ENCODE results near the gene RHOD.
A peak's percentile ranks its signal among the peaks of the same experiment; 100 is the strongest.

Gene RHOD

DNA sequence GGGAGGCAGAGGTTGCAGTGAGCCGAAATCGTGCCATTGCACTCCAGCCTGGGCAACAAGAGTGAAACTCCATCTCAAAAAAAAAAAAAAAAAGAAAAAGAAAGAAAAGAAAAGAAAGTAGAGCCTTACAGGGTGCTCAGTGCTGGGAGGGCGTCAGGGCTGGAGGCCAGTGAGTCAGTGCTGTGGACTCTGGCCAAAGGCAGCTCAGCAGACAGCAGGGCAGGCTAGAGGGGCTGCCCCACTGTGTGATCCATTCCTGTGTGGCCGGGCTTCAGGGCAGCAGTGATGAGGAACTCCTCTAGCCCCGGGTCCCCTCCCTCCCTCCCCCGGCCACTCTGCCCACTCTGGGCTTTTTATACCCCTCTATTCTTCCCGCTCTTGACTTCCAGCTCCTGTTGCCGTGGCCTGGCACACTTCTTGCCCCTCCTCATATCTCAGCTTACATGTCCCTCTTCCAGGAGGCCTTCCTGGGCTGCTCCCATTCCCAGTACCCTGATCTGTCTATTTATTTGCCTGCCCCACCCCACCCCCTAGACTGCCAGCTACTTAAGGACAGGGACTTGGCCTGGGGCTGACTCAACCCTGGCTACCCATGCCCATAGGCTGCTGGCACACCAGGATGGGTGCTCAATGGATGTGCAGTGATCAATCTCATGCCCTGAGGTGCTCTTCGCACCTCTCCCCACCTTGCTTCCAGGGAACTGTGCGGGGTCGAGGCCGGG is 23.7 kb upstream of the RHOD start:
- DNase-seq (ENCODE audit: low read depth): no peak

DNA sequence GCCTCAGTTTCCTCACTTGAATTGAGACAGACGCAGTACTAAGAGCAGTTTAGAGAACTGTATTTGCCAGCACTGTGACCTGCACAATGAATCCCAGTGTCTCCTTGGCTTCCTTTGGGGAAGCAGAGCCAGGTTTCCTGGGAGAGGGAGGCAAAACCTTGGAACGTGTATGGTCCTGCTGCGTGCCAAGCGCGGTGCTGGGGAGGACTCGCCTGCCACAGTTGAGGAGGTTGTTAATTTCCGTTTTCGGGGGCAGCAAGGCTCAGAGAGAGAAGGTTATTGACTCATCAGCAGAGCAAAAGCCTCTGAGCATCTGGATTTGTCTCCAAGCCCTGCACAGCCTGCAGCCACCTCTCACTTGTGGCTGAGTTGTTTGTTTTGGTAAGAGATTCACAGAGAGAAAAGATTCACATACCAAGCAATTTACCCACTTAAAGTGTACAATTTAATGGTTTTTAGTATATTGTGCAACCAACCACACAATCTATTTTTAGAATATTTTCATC is 22.9 kb upstream of the RHOD start:
- no peak for DNase-seq (ENCODE audit: low read depth)

DNA sequence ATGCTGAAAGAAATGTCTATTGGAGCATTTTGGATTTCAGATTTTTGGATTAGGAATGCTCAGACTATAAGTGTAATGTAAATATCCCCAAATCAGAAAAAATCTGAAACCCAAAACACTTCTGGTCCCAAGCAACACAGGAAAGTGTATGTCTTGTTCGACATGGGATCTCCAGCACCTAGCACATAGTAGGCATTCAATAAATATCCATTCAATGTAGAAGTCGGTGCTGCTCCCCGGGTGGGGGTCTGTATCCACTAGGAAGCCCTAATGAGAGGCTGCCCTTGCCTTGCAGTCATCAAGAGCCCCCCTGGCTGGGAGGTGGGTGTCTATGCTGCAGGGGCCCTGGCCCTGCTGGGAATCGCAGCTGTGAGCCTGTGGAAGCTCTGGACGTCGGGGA is 22.3 kb upstream of the RHOD start:
- DNase-seq (ENCODE audit: low read depth): no peak

DNA sequence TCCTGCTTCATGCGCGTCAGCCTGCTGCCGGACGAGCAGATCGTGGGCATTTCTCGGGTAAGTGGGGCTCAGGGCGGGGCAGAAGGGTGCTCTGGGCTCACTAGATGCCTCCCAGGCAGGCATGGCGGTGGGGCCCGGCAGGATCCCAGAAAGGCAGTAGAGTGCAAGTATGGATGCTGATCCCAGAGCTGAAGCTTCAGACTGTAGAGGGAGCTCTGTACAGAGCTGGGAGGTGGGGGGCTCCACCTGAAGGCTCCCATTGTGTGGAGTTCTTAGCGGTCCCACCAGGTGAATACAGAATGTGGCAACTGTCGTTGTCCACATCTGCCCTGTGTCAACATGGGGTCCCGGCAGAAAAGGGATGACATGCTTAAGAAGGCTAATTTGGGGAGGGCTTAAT is 16.5 kb upstream of the RHOD start:
- no peak for DNase-seq (ENCODE audit: low read depth)

DNA sequence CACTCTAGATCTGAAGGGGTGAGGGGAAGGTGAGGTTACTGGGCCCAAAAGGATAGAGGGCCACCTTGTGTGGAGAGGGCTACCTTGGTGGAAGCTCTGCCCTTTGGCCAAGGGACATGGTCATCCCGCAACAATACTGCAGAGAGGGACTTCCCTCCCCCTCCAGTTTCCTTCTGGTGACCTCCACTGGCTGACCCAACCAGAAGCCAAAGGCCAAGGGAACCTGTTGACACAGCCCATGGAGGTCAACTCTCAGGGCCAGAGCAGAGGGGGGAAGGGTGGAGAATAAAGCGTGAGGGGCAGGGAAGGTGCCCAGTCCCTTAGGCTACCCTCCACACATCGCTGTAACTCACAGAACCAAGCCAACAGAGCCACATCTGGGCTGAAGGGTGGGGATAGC is 15.0 kb upstream of the RHOD start:
- no peak for DNase-seq (ENCODE audit: low read depth)

DNA sequence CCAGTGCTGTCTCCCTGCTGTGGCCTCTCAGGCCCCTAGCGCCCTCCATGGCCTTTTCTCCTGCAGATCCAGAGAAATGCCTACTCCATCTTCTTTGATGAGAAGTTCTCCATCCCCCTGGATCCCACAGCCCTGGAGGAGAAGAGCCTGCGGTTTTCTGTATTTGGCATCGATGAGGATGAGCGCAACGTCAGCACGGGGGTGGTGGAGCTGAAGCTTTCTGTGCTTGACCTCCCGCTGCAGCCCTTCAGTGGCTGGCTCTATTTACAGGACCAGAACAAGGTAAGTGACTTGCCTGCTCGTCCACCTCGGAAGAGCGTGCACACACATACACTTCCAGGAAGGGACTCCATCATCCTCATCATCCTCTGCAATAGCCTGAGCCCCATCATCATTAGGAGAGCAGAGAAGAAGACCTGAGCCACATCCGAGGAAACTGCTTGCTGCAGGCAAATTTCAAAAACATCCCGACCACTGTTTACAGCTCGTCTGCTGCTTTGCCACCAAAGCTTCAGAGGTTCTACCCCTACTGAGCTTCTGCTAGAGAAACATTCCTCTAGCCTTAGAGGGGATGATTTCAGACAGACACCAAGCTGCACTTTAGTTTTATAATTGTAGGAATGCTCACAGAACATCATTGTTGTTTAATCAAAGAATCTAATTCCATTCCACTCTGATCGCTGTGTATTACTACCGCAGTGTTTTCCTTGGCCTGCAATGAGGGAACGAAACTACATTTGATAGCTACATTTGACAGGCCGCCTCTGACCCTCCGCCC is 12.9 kb upstream of the RHOD start:
- no peak for DNase-seq (ENCODE audit: low read depth)

DNA sequence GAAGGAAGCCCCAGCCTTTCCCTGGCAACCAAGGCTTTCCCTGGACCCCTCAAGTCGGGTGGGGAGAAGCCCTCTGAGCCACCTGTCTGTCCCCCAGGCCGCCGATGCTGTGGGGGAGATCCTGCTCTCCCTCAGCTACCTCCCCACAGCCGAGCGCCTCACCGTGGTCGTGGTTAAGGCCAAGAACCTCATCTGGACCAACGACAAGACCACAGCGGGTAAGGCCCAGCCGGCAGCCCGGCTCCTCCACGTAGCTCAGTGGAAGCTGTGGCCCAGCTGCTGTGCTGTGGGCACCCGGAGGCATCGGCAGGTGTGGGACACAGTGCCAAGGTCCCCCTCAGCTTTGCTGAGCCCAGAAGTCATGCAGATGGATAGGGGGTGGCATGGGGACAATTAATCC is 12.2 kb upstream of the RHOD start:
- DNase-seq (ENCODE audit: low read depth): no peak

DNA sequence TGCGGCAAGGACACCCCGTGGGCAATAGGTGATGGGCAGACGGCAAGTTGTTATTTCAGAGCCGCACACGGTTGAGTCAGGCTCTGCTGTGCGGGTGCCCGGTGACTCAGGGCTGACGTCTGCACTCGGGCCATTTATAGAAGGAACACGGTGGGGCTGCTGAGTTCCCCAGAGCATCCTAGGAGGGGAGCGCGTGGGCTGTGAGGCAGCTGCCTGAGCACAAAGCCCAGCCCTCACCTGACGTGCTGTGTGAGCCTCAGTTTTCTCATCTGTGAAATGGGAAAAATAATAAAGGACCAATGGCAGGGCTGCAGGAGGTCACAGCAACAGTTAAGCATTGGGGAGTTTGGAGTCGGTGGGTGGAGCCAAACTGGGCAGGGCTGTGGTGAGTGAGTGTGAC is 11.3 kb upstream of the RHOD start:
- no peak for DNase-seq (ENCODE audit: low read depth)

DNA sequence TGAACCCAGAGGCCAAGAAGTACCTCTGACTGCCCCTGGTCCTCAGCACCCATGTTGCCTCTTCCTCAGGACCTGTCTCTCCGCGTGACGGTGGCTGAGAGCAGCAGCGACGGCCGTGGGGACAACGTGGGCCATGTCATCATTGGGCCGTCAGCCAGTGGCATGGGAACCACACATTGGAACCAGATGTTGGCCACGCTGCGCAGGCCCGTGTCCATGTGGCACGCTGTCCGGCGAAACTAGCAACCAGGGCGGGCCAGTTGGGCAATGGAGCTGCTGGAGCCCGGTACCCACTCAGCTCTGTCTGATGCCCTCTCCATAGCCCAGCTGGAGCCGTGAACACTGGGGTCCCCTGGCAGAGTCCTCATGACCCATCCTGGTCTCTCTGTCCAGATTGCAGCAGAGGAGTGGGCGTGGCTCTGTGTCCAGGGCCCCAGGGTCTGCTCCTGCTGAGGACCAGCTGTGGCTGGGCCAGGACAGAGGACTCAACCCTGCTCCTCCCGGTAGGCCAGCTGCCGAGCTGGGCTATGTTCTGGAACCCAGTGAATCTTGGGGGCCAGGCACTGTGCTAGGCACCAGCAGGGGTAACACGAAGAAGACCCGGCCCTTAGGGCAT is 8.0 kb upstream of the RHOD start:
- no peak for DNase-seq (ENCODE audit: low read depth)

DNA sequence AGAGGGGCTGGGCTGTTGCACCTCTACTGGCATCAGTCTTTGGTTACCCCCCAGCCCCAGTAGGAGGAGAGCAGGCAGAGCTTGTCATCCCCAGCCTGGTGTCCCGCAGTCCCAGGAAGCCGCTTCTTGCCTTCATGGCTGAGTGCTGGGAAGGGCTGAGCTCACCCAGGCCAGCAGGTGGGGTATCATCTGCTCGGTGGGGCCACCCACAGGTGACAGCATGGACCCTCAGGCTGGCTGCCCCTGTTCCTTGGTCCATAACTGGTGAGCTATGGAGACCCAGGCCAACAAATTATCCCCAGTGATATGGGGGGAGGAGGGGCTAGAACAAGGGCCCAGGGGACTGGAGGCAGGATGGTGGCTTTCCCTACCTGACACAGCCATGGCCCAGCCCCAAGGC is 6.5 kb upstream of the RHOD start:
- no peak for DNase-seq (ENCODE audit: low read depth)

DNA sequence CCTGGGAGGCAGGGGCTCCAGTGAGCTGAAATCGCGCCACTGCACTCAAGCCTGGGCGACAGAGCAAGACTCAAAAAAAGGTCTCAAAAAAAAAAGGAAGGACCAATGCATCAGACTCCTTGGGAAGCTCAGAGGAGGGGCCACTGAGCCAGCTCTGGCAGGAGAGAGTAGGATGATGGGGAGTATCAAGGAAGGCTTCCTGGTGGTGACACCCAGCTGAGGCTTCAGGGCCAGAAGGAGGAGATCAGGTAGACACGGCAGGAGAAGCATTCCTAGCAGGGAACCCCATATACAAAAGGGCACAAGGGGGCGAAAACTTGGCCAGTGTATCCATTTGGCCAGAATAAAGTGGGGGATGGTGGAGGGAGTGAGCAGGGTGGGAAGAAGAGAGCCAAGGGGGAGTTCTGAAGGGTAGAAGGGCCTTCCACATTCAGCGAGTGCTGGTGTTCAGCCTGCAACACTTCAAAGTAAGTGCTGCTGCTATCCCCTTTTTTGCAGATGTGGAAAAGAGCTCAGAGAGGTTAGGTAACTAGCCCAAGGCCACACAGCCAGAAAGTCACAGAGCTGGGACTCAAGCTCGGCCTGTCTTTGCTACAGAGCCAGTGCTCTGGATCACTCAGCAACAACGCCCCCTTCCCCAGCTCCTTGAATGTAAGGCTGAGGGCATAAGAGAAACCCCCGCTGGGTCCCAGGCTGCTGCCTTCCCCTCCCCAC is 5.3 kb upstream of the RHOD start:
- DNase-seq (ENCODE audit: low read depth): no peak

DNA sequence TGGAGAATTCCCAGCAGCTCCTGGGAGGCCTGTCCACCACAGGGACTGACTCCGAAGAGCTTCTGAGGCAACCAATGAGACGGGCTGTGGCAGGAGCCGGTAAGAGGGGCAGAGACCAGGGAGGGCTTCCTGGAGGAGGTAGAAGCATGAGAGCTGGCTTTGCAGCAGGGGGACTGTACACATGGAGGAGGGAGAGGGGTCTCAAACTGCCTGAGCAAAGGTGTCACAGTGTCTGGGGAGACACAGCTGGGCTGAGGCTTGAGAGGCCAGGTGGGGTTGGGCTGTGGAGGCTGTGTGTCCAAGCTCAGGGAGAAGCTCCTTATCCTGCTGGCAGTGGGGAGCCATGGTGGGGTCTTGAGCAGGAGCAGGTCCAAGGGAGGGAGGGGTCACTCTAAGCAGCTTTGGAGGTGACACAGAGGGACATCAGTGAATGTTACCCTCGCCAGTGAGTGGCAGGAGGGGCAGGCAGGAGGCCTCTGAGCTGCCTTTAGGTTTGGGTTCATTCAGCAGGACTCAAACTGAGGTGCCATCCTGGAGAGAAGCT is 4.6 kb upstream of the RHOD start:
- no peak for DNase-seq (ENCODE audit: low read depth)

DNA sequence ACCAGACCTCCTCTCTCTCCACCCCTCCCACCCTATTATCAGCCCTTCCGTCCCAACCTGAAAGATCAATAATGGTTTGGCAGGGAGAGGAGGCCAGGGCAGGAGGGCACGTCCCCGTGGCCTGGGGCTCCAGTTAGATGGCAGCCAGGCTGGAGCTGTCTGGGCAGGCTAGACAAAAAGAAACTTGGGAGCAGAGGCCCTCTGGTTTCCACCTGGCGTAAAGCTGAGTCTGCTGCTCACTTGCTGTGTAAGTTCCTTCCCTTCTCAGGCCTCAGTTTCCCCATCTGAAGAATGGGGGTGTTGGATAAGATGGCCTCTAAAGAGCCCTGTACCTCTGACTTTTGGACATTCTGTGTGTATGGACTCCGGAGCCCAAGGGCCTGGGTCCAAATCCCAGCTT is 3.8 kb upstream of the RHOD start:
- no peak for DNase-seq (ENCODE audit: low read depth)

DNA sequence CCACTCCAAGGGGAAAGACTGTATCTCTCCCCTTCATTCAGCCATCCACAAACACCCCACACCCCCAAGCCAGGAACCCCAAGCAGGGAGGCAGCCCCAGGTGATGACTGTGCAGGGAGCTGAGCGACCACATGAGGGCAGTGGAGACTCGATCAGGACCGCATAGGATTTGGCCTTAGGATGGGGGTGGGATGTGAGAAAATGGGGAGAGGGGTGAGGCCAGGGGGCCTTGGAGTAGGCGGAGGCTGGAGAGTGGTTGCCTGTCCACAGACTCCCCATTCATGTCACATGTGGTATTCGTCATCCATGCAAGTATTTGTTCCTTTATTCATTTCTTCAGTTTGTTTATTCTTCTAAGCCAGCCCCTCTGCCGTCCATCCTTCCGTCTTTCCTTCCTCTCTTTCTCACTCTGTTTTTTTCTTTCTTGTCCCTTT is 2.7 kb upstream of the RHOD start:
- peak; percentile 13 for DNase-seq (ENCODE audit: low read depth)

DNA sequence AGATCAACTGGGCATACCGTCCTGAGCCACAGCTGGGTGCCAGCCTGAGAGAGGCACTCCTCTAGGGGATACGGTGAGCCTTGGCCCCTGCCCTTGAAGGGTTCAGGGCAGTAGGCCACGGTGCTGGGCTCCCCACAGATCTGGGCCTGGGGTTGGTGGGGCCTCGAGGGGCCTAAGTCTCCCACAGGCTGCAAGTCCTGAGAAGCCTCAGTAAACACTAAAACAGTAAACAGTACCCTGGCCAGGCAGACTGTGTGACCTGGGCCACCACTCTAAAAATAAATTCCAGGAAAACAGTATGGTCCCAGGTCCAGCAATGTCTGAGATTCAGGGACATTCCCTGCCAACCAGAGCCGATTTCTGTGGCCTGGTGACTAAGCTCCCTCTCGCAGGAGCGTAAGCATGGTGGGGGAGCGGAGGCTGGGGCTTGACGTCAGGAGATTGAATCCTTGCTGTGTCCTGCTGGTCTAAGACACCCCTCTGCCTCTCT is 2.3 kb upstream of the RHOD start:
- no peak for DNase-seq (ENCODE audit: low read depth)

DNA sequence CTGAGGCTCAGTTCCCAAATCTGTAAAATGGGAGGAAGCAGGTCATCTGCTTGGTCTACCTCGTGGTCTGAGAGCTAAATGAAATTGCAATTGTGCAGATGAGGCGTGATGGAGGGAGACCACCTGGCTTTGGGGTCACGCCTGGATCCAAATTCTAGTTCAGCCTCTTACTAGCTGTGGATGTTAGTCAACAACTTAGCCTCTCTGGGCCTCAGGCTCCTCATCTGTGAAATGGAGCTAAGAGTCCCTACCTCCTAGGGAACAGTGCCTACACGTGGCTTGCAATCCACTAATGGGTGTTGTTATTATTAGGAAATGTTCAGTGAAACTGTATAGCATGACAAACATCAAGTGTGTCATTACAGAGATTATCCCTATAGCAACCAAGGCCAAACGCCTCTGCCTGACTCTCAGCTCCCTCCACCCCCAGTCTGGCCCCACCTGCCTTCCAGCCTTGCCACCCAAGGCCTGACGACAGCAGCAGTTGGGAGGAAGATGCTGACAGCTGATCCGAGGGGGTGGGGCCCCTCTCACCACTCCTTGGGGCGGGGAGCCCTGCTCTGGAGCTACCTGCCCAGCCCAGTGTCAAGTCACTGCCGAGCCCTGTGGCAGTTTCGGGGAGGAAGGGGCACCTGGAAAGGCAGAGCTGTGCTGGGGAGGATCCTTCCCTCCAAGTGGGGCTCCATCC is 1.7 kb upstream of the RHOD start:
- no peak for DNase-seq (ENCODE audit: low read depth)

DNA sequence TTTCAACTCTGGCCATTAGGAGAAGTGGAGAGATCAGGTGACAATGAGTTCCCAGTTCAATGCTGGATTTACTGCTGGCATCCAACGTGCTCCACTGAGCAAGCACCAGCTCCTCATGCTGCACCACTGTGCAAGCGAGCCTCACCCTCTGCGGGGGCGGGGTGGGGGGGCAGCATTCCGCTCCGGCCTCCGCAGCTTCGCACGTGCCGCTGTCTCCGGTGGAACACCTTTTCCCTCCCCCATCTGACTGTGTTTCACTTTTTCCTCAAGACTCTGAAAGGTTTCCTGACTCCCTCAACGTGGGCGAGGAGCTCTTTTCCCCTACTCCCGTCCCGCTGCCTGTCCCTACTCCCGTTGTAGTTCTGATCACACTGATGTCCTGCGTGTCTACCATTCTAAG is 835 bp upstream of the RHOD start:
- DNase-seq (ENCODE audit: low read depth): no peak

DNA sequence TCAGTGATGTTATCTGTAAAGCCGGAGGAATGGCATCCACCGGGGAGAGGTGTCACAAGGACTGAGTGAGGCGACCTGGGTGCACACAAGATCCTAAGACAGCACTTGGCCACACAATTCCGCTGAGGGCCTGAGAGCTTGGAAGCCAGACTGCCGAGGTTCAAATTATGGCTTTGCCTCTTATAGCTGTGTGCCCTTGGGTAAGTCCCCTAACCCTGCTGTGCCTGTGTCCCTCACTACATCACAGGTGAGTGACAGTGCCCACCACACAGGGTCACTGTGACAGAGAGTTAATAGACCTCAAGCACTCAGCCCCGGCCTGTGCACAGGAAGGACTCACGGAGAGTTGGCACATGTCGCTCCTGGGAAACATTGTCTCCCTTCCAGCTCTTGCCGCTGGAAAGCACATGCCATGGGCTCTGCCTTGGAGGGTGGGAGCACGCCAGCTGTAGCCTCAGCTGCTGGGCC is 592 bp downstream of the RHOD start:
- no peak for DNase-seq (ENCODE audit: low read depth)

DNA sequence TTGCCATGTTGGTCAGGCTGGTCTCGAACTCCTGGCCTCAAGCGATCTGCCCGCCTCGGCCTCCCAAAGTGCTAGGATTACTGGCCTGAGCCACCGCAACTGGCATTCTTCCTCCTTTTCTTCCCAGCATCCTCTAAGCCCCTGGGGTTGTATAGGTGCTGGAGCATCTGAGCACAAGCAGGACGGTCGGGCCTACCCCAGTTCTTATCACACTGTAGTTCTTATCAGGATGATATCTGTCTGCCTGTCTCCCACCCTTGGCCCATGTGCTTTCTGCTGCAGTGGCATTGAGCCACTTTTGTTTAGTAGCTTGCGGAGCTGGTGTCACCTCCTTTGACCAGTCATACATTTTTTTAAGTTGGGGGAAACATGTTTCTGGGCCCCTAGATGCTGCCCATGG is 1.9 kb downstream of the RHOD start:
- DNase-seq (ENCODE audit: low read depth): no peak

DNA sequence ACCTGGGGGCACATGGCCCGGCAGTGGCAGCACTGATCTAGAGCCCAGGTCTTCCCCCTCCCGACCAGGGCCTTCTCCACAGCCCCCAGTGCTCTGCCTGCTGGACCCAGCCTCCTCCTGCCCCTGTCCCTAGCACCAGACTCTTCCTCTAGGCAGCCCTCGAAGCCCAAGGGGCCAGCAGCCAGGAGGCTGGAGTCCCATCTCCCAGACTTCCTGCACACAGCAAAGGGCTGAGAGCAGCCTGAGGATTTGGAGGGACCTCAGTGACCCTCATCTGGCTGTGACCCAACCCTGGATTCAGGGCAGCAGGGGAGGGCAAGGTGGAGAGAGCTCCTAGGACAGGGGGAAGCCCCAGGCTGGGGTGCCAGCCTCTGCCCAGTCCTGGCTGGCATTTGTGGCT is 3.0 kb downstream of the RHOD start:
- no peak for DNase-seq (ENCODE audit: low read depth)

DNA sequence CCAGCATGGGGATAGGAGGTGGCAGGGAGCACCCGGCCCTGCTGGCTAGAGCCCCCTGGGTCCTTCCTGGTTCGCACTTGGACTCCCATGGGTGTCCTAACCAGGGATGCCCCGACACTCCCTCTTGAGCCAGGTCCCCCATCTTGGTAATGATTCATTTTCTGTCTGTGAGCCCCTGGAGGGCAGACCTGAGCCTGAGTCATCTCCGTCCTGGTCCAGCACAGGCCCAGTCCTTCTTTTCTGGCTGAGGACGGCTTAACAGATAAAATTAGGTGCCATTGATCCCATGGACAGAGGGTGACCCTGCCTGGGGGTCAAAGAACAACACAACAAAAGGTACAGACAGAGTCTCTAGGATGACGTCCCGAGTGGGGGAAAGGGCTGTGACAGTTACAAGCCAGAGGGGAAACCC is 3.5 kb downstream of the RHOD start:
- no peak for DNase-seq (ENCODE audit: low read depth)

All from activated T-cell treated with anti-CD3 and anti-CD28 coated beads for 24 hours (primary cell).